Stimulated activated CD8-positive, alpha-beta memory T cell treated with anti-CD3 and anti-CD28 coated beads, Interleukin-12 subunit alpha, Interleukin-12 subunit beta, amount 100 ng/mL, for 24 hours (primary cell): ENCODE measurements around the gene EXPH5.

ENCODE experiments used
- DNase-seq: peaks from one replicate; pipeline ENCODE4 v3.0.0-alpha.2; 2020; ENCODE audit errors: extremely low read depth

EXPH5 gene

GRCh38 chr11:108468478-108468864 is 125.1 kb downstream of the EXPH5 start:
- DNase-seq = no peak

GRCh38 chr11:108467091-108467823 is 126.3 kb downstream of the EXPH5 start, which contains the start of gene C11orf65:
Gene C11orf65, minus strand, starts transcription at chr11:108467529. Its CDS starts 5,970 bp downstream, at chr11:108461559.
- peak; percentile 78 for DNase-seq

GRCh38 chr11:108466405-108466804 is 127.2 kb downstream of the EXPH5 start:
- DNase-seq = no peak
